Peyer's patch (tissue), 4 donors: ENCODE measurements around the gene MYL6. TPM values are rescaled to one million over a fixed set of nuclear protein-coding genes. Genes with fewer than 3 reads are reported as not detected.

ENCODE experiments used
- DNase-seq, 3 donors: peaks; one replicate each; pipeline ENCODE4 v3.0.0-alpha.2; 2017 to 2019
- H3K27ac ChIP-seq, 4 donors: fragments of 200-600 bp; sonication (generic); one replicate each; pipeline ENCODE4 v1.5.1; 2016 to 2019
- H3K27me3 ChIP-seq, 2 donors: fragments of 200-600 bp; sonication (generic); one replicate each; pipeline ENCODE4 v1.5.1; 2019
- H3K36me3 ChIP-seq, 3 donors: fragments of 200-600 bp; sonication (generic); one replicate each; pipeline ENCODE4 v1.5.1; 2016 to 2019
- H3K4me1 ChIP-seq, 4 donors: fragments of 200-600 bp; sonication (generic); one replicate each; pipeline ENCODE4 v1.5.1; 2016 to 2019
- H3K4me3 ChIP-seq, 4 donors: fragments of 200-600 bp; sonication (generic); 1 replicate in 3 of 4; 2 replicates in 1 of 4; pipeline ENCODE4 v1.5.1; 2016 to 2019; ENCODE audit warnings: mild to moderate bottlenecking in 1 of 4
- H3K9me3 ChIP-seq, 4 donors: fragments of 200-600 bp; sonication (generic); one replicate each; pipeline ENCODE4 v1.5.1; 2016 to 2019; ENCODE audit warnings: mild to moderate bottlenecking in 1 of 4
- POLR2A ChIP-seq, 2 donors: fragments of 450-650 bp; IDR thresholded peaks; one replicate each; pipeline ENCODE4 v1.5.1; 2017; ENCODE audit warnings: antibody characterized with exemption in 2 of 2, mild to moderate bottlenecking in 2 of 2, moderate library complexity in 2 of 2
- total RNA-seq, 4 donors: library from RNA; depleted of rRNA; stranded (reverse); fragments of >200 nt; gene quantifications; one replicate each; pipeline ENCODE4 v1.1.0, GENCODE V29; 2016
- TF ChIP-seq, protein P1 (sequence below), 6 experiments: fragments of 450-650 bp in 4 of 6; fragments of 200-600 bp in 2 of 6; sonication (generic) in 1 of 6; IDR thresholded peaks; one replicate each; pipeline ENCODE4 v1.5.1; 2017 to 2019; ENCODE audit warnings: antibody characterized with exemption in 6 of 6, mild to moderate bottlenecking in 3 of 6, moderate library complexity in 1 of 6

The MYL6 gene
- total RNA-seq, 4 donors from 2014 or later, result 1,247 to 1,872 (median 1,541) TPM

DNA sequence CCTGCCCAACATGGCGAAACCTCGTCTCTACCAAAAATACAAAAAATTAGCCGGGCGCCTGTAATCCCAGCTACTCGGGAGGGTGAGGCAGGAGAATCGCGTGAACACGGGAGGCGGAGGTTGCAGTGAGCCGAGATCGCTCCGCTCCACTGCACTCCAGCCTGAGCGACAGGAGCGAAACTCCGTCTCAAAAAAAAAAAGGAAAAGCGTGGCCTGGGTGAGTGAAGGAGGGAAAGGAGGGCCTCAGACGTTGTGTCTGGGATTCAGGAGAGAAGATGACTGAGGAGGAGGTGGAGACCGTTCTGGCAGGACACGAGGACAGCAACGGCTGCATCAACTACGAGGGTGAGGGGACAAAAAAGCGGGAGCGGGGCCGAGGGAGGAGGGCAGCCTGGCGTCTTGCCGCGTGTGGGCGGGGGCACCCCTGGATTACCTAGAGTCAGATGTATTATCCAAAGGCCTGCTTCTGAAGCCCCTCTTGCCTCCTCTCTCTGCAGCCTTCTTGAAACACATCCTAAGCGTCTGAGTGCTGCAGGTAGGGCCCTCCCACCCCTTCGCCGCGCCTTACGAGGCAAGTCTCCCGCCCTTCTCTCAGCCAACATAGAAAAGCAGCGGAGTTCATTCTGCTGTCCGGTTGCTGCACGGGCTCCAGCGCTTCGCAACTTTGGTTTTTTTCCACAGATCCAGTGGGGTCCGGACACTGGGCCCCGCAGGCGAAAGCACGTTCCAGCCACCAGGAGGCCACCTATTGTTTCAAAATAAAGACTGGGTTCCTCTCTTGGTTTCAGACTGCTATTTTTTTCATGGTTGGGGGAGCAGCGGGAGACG, 744 bp upstream of the MYL6 start:
- H3K27ac ChIP-seq, result peak overlapping the region; percentile 91 to 100 (median 97)
- DNase-seq, result peak; percentile 71 to 87 (median 82)
- H3K4me3 ChIP-seq, result peak overlapping the region; percentile 62 to 96 (median 80)
- peaks cover 4 to 49% (median 24%) of the 10 kb centered on the region in 4 donors for H3K4me1 ChIP-seq
- TF ChIP-seq, protein P1, sequence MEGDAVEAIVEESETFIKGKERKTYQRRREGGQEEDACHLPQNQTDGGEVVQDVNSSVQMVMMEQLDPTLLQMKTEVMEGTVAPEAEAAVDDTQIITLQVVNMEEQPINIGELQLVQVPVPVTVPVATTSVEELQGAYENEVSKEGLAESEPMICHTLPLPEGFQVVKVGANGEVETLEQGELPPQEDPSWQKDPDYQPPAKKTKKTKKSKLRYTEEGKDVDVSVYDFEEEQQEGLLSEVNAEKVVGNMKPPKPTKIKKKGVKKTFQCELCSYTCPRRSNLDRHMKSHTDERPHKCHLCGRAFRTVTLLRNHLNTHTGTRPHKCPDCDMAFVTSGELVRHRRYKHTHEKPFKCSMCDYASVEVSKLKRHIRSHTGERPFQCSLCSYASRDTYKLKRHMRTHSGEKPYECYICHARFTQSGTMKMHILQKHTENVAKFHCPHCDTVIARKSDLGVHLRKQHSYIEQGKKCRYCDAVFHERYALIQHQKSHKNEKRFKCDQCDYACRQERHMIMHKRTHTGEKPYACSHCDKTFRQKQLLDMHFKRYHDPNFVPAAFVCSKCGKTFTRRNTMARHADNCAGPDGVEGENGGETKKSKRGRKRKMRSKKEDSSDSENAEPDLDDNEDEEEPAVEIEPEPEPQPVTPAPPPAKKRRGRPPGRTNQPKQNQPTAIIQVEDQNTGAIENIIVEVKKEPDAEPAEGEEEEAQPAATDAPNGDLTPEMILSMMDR (IDR thresholded peaks at IDR 0.05), result peak; percentile 58 to 79 (median 64)
- TF ChIP-seq POLR2A (IDR thresholded peaks at IDR 0.05), result peak; percentile 33 to 50
- no peaks in the 10 kb centered on the region for H3K27me3 ChIP-seq
- peaks cover 0 to 30% (median 0%) of the 10 kb centered on the region in 3 donors for H3K36me3 ChIP-seq
- no peaks in the 10 kb centered on the region for H3K9me3 ChIP-seq

DNA sequence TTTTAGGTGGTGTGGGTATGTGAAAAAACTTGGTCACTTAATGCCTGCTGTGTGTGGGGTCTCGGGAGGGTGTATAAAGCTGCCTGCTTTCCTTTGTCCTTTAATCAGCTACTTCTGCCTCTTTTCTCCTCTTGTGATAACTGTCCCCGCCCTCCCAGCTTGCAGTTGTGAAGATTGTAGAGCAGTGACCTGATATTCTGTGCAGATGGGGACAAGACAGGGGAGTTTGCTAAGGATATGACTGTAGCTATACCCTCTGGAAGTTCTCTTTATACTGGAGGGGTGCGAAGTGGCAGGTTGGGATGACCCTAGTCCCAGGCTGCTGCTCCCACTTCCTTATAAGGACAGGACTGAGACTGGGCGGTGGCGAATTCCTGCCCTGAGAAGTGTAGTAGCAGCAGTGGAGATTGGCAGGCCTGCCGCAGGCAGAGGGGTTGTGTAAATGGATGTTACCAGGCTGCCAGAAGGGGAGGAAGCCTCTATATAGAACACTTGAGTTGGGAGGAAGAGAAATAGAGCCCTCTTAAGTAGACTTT, 835 bp downstream of the MYL6 start:
- Histone ChIP-seq H3K4me1 (peaks cover 4 to 41% (median 19%) of the 10 kb centered on the region in 4 donors), H3K36me3 (peaks cover 0 to 46% (median 0%) of the 10 kb centered on the region in 3 donors), H3K4me3 (peak overlapping the region; percentile 62 to 96 (median 80)), H3K9me3 (no peaks in the 10 kb centered on the region), H3K27ac (peak overlapping the region; percentile 91 to 100 (median 97)), H3K27me3 (no peaks in the 10 kb centered on the region)
- TF ChIP-seq, protein P1 (IDR thresholded peaks at IDR 0.05), result no peak
- peak; percentile 61 to 74 for TF ChIP-seq POLR2A (IDR thresholded peaks at IDR 0.05)
- DNase-seq, result peak; percentile 71 to 89 (median 79)

DNA sequence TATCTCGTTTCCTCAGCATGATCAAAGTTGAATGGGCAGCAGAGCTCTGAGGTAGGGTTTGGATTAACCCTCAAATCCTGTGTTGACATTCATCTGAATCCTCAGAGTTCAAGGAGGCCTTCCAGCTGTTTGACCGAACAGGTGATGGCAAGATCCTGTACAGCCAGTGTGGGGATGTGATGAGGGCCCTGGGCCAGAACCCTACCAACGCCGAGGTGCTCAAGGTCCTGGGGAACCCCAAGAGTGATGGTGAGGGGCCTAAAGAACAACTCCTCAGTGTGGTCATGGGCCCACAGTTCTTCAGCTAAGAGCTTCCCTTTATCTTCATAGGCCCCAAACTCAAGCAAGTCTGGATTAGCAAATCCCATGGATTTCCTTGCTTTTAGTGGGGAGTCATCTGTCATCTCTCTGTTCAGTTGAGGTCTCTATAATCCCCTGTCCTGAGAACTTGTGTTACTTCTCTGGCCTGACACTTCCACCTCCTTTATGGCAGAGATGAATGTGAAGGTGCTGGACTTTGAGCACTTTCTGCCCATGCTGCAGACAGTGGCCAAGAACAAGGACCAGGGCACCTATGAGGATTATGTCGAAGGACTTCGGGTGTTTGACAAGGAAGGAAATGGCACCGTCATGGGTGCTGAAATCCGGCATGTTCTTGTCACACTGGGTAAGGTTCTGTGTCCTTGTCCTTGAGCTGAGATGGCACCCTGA, 1.5 kb downstream of the MYL6 start:
- Histone ChIP-seq H3K36me3 (peaks cover 0 to 52% (median 0%) of the 10 kb centered on the region in 3 donors), H3K27me3 (no peaks in the 10 kb centered on the region), H3K27ac (peak overlapping the region; percentile 91 to 100 (median 97)), H3K4me3 (peak overlapping the region; percentile 62 to 96 (median 80)), H3K9me3 (no peaks in the 10 kb centered on the region), H3K4me1 (peaks cover 4 to 41% (median 19%) of the 10 kb centered on the region in 4 donors)
- TF ChIP-seq POLR2A (IDR thresholded peaks at IDR 0.05), result no peak
- TF ChIP-seq, protein P1 (IDR thresholded peaks at IDR 0.05), result no peak
- DNase-seq, result no peak

DNA sequence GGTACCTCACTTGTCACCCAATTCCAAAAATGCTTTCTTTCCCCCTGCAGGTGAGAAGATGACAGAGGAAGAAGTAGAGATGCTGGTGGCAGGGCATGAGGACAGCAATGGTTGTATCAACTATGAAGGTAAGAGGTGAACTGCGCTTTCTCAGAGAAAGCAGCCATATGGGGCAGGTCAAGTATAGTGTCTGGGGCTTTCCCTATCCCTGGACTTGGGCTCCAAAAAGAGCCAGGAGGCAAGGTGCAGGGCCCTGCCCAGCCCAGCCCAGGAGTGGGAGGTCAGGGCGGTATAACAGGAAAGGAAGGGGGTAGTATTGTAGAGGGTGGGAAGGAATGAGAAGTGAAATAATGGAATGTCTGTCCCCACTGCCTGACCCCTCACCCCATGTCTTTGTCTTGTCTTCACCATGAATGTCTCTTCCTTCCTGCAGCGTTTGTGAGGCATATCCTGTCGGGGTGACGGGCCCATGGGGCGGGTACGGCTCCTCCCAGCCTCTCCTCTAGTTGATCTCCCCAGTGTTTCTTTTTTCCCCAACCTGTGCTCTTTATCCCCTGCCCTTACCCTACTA, 2.1 kb downstream of the MYL6 start:
- no peaks in the 10 kb centered on the region for H3K27me3 ChIP-seq
- H3K27ac ChIP-seq, result peak overlapping the region; percentile 91 to 100 (median 97)
- peaks cover 0 to 59% (median 0%) of the 10 kb centered on the region in 3 donors for H3K36me3 ChIP-seq
- H3K4me3 ChIP-seq, result peak overlapping the region; percentile 15 to 96 (median 80)
- TF ChIP-seq, protein P1 (IDR thresholded peaks at IDR 0.05), result peak in 1 of 6 experiments; percentile 3
- TF ChIP-seq POLR2A (IDR thresholded peaks at IDR 0.05), result no peak
- peaks cover 4 to 41% (median 19%) of the 10 kb centered on the region in 4 donors for H3K4me1 ChIP-seq
- DNase-seq, result peak; percentile 59 to 81 (median 60)
- no peaks in the 10 kb centered on the region for H3K9me3 ChIP-seq
